Measurements from ENCODE around the gene MOV10.
"Not testable (repeated sequence)": the region's sequence is repeated elsewhere in the genome, so short reads cannot be mapped to it uniquely, and the experiment has no call there.

MOV10 gene

DNA sequence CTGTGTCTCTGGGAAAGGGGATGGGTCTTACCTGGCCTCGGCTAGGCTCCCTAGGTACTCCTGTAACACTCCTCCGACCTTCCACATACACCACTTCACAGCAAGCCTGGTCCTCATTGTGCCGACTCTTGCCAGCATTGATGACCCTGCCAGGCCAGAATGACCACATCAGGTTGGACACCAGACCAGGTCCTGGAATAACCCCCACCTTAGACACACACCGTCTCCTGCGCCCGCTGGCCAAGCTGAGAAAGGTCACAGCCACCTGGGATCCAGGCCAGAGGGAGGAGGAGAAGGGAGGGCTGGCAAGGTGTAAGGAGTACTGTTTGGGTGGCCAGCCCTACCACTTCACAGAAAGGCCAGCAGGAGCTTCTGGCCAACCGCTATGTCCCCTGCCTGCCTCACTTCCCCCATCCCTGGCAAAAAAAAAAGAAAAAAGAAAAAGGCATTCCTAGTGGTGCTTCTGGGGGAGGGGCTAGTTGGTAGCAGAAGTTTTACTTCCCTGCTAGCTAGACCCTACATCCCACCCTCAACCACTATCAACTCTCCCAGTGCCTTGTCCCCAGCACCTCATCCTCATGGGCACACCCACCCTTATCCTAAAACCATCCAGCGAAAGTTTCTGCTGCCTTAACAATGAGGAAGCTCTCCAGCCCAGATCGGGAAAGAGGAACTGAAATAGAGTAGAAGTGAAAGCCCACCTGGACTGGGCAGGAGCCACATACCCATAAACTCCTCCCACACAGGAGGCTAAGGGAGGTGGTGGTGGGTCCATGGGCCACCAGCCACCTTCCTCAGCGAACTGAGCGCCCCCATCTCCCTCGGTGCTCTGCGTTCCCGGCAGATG, 39.2 kb downstream of the MOV10 start:
- DNase-seq = no peak

DNA sequence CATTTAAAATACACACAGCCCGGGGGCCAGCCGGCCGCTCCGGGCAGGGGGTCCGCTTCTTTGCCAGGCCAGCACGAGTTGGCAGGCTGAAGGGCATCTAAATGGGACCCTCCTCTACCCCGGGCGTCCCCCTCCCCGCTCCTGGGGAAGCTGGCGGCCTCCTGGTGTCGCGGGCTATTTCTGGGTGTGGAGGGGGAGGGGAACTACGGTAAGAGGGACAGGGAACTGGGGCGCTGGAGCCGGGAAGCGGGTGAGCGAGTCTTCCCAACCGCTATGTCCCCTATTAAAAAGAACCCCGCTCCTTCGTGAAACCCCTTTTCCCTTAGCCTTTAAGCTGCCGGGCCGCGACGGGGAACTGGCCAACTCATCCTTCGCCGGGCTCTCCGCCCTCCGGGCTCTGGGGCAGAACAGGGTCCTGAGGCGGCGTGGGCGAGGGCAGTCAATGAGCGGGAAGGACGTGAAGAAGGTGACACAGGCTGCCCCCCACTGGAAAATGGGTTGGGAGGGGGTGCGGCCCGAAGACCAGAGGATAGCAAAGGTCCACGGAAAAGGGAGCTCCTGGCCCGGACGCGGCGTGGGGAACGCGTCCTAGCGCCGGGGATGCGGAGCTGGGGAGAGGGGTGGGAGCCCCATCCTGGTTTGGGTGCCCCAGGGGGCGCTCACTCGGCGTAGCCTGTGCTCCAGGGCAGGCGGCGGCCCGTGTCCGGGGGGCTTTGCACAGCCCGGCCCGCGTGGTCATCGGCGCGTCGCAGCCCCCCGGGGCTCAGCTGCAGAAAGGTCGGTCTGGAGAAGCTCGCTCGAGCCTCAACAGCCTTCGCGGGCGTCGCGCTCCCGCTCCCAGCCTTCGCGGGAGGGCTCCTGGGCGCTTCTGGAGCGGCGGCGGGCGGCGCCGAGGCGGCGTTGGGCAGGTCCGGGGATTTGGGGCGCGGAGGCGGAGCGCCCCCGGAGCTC, 40.1 kb downstream of the MOV10 start:
- DNase-seq = peak in 4 of 56 donors; percentile 30 to 55 (median 36)

DNA sequence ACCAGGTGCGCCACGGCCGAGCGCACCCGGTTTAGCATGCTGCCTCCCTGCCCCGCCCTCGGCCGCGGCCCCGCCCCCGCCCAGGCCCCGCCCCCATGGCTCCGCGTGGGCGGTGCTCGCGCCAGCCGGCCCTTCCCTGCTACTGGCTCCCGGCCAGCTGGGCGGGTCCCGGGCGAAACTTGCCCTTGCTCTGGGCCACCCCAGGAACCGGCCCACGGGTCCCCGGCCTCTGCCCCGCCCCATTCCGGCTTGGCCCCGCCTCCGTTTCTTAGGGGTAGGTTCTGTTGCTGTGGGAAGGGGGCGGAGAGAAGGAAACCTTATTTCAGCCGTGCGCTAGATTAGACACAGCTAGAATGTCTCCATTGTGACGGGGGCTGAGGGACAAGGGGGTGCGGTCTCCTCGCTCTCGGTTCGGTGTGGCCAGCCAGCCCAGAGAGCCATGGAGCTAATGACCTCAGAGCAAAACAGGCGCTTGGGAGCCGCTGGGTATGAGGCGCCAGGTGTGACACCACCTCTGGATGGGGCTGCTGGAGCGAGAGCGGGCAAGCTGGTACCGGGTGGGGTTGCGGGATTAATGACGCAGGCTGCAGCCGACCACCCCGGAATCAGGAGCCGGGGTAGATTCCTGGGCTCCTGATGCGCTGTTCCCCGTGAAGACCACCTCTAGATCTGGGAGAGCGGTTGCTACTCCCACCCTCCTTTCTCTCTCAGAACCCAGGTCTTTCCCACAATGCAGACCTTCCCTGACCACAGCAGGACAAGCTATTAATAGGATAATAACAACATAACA, 41.0 kb downstream of the MOV10 start, which contains the start of gene PPM1J:
Gene PPM1J, minus strand, starts transcription at position 69 of the 790 bp plus-strand sequence. Its CDS starts 31 bp downstream, at position 38.
- peak in 54 of 56 donors; percentile 27 to 92 (median 71) for DNase-seq

DNA sequence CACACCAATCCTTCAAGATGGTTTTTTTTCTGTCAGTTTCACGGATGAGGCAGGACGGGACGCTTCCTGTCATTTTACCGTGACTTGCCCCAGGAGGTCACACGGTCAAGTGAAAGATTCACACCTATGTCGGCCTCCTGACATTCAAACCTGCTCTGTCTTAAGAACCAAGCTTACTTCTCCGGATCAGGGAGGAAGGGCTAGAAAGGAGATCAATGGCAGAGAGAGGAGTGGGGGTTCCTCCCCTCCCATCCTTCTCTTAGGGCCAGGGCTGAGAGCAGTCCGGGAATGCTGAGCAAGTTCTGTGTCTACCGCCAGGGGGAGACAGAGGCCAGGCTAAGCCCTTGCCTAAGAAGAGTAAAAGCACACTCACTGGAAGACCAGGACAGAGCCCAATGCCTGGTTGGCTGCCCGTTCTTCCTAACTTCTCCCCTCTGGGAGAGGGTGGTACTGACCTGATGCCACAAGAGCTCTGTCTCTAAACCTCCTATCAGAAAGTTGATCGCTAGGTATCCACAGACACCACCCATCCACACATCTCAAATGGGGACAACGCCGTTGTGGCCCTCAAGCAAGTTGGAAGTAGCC, 41.8 kb downstream of the MOV10 start:
- peak in 54 of 56 donors; percentile 40 to 94 (median 79) for DNase-seq

DNA sequence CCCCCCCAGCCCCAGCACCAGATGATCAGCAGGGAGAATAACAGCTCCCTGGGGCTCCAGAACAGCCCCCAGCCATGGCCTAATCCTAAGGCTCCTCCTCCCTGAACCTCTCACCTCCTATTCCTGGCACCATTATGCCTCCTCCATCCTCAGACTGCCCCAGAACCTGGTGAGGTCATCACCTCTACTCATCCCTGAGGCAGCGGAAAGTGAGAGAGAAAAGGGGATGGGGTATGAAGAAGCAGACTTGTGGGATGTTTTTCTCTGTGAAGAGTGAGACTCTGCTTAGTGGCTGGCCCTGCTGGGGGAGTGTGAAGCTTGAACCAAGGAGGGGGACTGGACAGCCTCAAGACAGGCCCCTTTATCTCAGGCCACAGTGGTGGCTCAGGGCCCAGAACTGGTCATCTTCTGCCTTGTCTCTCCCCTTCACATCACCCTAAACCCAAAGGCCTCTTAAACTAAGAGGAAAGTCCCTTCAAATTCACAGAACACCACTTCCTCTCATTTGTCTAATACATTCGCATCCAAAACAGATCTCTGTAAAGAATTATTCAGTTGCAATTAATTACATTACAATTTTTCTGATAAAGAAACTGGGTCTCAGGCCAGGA, 42.9 kb downstream of the MOV10 start:
- DNase-seq = no peak

DNA sequence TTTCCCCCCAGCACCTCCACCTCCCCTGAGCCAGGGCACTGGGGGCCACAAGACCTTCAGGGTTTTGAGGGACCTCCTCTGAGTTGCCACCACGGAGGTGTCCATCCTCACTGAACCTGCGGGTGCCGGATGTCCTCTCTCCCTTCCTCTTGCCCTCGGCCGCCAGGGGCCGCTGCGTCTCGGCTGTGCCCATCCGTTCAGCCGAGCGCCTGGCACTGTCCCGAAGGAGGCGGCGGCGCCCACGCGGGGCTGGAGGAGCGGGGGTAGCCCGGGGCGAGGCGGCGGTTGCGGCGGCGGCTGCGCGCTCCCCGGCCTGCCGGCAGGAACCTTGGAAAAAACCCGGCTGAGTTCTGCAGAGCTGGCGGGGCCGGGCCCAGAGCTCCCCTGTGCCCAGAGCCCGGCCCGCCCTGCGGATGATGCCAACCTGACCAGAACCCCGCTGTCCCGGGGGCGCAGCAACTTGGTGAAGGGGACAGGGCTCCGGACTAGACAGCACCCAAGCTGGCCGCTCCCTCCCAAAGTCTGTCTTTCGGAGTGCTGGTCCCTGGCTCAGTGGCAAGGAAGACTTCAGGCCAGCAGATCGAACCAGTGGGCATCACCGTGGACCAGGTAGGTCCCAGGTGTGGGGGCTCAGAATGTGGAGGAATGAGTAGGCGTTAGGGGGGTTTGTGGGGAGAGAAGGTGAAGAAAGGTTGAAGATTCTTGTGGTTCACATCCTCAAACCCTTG, 44.4 kb downstream of the MOV10 start:
- peak in 47 of 56 donors; percentile 23 to 88 (median 61) for DNase-seq

DNA sequence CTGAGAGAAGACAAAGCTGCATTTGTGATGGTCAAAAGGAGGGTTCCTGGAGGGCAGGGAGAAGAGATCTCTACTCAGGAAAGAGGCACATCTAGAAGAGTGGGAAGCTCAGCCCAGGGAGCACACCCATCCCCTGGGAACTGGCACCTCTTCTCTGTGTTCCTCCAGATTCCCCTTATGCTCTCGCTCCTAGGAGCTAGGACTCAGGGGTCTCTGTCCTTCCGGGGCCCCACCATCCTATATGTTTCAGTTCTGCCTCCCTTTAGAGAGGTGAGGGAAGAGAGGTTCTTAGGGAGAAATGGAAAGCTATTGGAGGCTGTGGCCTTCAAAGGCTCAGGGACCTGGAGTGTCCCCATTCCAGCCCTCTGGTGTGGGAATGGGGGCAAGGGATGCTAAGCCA, 45.2 kb downstream of the MOV10 start:
- DNase-seq = no peak

DNA sequence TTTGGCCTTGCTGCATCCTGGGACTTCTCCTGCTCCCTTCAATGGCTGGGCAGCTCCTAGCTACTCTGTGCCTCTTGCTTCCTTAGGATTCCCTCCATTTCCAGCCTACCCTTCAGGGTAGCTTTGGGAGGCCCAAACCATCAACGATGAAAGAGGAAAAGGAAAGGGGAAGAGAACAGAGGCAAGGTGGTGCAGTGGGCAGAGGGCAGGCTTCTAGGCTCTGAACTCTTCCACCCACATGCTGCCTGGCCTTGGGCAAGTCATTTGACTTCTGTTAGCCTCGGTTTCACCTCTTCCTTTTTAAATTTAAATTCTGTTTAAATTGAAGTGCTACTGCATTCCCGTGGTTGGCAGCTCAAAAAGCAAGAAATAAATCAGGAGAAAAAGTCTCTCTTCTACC, 46.3 kb downstream of the MOV10 start:
- no peak for DNase-seq

DNA sequence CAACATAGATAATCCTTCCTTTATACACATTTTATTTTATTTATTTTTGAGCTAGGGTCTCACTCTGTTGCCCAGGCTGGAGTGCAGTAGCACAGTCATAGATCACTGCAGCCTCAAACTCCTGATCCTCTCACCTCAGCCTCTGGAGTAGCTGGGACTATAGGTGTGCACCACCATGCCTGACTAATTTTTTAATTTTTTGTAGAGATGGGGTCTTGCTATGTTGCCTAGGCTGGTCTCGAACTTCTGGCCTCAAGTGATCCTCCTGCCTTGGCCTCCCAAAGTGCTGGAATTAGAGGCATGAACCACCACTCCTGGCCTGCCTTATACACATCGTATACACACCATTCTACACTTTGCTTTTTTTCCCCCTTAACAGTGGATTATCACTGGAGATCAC, 46.8 kb downstream of the MOV10 start:
- DNase-seq = not testable (repeated sequence)

DNA sequence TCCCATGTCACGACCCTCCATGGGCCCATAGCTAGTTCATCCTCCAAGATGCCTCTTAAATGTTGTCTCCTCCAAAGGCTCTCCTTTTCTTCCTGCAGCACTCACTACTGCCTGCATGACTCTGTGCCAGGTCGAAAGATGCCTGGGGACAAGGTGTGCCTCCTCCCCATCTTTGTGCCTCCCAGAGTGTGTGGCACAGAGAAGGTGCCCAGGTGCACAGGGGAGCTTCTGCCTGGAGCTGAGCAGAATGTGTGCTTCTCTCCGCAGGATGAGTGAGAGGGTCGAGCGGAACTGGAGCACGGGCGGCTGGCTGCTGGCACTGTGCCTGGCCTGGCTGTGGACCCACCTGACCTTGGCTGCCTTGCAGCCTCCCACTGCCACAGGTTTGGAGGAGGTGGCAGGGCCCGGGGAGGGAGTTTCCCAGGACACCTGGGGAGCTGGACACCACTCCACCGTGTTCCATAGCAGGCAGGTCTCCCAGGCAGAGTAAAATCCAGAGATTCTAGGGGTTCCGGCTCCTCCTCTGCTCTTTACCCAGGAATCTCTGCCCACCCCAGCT, 47.6 kb downstream of the MOV10 start:
- DNase-seq = no peak

DNA sequence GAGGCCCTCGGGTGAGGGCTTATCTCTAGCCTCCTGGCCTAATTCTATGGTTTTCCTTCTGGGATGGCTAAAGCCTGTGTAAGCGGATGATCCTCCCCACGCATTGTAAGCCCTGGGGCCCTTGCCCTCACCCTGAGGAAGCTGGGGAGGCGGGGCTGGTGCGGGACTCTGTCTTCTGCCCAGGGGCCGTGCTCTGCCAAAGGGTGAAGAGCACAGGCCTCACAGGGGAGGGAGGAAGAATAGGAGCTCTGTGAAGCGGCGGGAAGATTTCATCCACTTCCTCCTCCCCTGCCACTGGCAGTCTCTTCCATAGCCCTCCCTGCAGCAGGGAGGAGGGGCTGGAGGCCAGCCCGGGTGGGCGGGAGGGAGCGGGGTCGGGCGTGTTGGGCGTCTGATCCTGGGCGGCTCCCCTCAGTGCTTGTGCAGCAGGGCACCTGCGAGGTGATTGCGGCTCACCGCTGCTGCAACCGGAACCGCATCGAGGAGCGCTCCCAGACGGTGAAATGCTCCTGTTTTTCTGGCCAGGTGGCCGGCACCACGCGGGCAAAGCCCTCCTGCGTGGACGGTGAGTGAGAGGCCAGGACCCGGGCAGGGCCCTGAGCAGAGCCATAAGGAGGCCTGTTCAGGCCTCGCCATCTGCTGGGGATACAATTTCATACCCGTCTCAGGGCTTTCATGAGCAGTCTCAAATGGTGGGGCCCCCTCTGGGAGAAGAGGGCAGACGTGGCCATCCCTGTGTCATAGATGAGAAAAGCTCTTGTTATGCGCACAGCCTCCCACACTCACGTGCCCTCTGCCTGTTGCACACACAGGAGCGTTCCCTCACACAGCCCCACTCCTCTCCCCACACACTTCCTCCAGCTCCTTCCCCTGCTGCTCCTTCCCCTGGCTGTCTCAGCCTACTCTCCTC, 48.4 kb downstream of the MOV10 start:
- peak in 2 of 56 donors; percentile 18 to 25 for DNase-seq

DNA sequence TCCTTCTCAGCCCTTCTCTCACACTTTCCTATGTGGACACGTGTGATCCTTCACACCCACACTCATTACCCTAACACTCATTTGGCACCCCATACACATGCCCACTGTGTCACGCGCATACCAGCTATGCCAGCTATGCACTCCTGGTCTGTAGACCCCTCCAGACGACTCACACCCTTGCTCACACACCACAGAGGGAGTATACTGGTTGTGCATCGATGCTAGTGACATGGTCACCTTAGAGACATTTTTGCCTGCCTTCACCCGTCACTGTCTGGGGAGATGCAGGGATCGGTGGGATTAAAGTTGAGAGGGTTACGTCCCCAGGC, 49.0 kb downstream of the MOV10 start:
- no peak for DNase-seq

DNA sequence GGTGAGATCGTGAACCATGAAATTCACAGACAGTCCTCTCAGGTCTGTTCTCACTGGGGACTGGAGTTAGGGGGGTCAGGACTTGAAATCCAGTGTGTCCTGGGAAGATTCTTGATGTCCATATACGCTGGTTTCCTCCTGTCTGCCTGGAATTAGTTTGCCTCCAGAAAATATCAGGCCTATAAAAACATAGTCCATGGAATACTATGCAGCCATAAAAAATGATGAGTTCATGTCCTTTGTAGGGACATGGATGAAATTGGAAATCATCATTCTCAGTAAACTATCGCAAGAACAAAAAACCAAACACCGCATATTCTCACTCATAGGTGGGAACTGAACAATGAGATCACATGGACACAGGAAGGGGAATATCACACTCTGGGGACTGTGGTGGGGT, 49.8 kb downstream of the MOV10 start:
- not testable (repeated sequence) for DNase-seq

DNA sequence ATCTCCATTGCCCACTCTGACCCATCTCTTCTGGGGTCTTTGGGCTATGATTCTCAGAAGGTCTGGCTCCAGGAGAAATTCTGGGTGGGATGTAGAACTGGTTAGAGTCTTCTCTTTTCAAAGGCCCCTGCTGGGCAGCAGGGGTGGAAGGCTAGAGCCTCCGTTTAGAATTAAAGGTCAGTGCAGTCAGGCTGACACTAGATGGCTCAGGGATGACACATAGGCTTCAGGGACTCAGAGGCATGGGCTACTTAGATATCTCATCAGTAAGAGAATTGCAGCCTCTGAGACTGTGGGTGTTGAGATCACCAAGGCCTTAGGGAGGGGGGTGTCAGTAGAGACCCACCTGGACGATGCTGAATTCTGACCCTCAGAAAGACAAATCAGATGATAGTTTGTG, 53.3 kb downstream of the MOV10 start:
- DNase-seq = no peak

DNA sequence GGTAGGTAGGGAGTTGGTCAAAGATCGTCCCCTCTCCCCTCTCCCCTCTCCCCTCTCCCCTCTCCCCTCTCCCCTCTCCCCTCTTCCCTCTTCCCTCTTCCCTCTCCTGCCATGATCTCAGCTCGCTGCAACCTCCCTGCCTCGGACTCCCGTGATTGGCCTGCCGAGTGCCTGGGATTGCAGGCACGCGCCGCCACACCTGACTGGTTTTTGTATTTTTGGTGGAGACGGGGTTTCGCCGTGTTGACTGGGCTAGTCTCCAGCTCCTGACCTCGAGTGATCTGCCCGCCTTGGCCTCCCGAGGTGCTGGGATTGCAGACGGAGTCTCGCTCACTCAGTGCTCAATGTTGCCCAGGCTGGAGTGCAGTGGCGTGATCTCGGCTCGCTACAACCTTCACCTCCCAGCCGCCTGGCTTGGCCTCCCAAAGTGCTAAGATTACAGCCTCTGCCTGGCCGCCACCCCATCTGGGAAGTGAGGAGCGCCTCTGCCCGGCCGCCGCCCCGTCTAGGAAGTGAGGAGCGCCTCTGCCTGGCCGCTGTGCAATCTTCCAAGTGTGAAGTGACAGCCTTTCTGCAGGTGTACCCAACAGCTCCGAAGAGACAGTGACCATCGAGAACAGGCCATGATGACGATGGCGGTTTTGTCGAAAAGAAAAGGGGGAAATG, 54.0 kb downstream of the MOV10 start:
- not testable (repeated sequence) for DNase-seq

DNA sequence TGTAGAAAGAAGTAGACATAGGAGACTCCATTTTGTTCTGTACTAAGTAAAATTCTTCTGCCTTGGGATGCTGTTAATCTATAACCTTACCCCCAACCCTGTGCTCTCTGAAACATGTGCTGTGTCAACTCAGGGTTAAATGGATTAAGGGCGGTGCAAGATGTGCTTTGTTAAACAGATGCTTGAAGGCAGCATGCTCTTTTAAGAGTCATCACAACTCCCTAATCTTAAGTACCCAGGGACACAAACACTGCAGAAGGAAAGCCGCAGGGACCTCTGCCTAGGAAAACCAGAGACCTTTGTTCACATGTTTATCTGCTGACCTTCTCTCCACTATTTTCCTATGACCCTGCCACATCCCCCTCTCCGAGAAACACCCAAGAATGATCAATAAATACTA, 54.6 kb downstream of the MOV10 start:
- DNase-seq = not testable (repeated sequence)

DNA sequence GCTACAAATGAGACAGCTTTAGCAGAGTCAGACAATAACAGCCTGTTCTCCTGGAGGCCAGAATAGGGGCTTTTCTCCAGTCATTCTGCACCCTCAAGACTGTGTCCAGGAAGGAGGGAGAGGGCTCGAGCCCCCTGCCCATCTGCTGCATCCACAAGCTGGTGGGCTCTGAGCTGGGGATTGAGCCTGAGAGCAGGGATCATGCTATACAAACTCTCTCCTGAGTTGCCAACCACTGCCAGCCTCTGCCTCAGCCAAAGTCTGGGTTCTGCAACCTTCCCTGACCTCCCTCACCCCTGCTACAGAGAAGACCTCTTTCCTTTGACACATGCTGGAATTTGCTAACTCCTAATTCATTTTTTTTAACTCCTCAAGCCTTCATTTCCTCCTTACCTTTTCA, 55.5 kb downstream of the MOV10 start:
- DNase-seq = no peak

DNA sequence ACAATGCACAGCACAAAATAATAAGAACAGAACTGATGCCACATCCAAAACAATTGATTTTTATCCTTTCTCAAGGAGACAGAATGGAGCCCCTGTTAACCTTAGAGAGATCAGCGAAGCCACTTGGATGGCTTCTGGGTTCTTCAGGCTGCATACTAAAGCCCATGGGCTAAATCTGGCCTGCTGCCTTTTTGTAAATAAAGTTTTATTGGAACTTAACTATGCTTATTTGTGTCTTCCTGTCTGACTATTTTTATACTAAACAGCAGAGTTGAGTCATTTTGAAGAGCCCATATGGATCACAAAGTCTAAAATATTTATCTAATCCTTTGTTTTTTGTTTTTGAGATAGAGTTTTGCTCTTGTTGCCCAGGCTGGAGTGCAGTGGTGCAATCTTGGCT, 57.0 kb downstream of the MOV10 start:
- no peak for DNase-seq
